HCT116 (cell line): ENCODE results near the gene SCG3. TPM values are rescaled to one million over a fixed set of nuclear protein-coding genes. Genes with fewer than 3 reads are reported as not detected.

ENCODE experiments used
- ATAC-seq: fragments of 200-7000 bp; cut with Tn5 transposase; 2 replicates; pipeline ENCODE4 v1.9.1; 2020; ENCODE audit warnings: mild to moderate bottlenecking, moderate library complexity
- BruUV-seq: library from RNA; stranded (reverse); fragments of 400-500 nt; replicated peaks from 2 replicates; lab custom pipeline; 2021; lab: Mats Ljungman, UMichigan
- CTCF ChIA-PET: fragments of 300-600 bp; sonication (Branson Sonifier 250); formaldehyde crosslinking; loops from one replicate; lab custom pipeline; 2021; ENCODE audit warnings: antibody characterized with exemption; lab: Charles Lee
- POLR2A ChIA-PET: fragments of 300-600, 350-600 bp; sonication (Branson Sonifier 250); formaldehyde crosslinking; loops from one replicate; lab custom pipeline; 2021; ENCODE audit warnings: antibody characterized with exemption; lab: Charles Lee
- RAD21 ChIA-PET, 2 experiments: fragments of 300-600 bp; sonication (Branson Sonifier 250); formaldehyde crosslinking; loops; one replicate each; lab custom pipeline; 2023; ENCODE audit warnings: low total read pairs in 2 of 2; ENCODE audit not compliant: uncharacterized antibody in 2 of 2, unreplicated experiment in 2 of 2, low non-redundant PET in 1 of 2; lab: Charles Lee
- DNase-seq: peaks from one replicate; pipeline ENCODE4 v3.0.0-alpha.2; 2010; ENCODE audit warnings: low read depth, low spot score
- H2AFZ ChIP-seq: fragments of 200-600 bp; shearing (Covaris generic), sonication (generic); 2 replicates; pipeline ENCODE4 v1.6.1; 2017; ENCODE audit warnings: low read depth, mixed run types, mixed read lengths, antibody characterized with exemption, low read length; ENCODE audit not compliant: poor library complexity, severe bottlenecking
- H3K27ac ChIP-seq: 2 replicates; pipeline ENCODE4 v1.5.1; 2012; ENCODE audit warnings: low read depth, low read length
- H3K27me3 ChIP-seq: fragments of 200-600 bp; sonication (generic); 2 replicates; pipeline ENCODE4 v1.6.1; 2016; ENCODE audit warnings: mixed run types, low read length, mixed read lengths; ENCODE audit not compliant: insufficient read depth
- H3K36me3 ChIP-seq, 2 experiments: fragments of 200-500 bp in 1 of 2; fragments of 200-600 bp in 1 of 2; sonication (Bioruptor generic) in 1 of 2; sonication (generic) in 1 of 2; 2 replicates each; pipeline versions ENCODE4 v1.5.1 to v1.6.1; 2014 to 2016; ENCODE audit warnings: low read length in 2 of 2, inconsistent platforms in 1 of 2, mixed read lengths in 1 of 2, mixed run types in 1 of 2; ENCODE audit not compliant: insufficient read depth in 2 of 2, control insufficient read depth in 1 of 2
- H3K4me1 ChIP-seq, 2 experiments: fragments of 200-600 bp in 1 of 2; sonication (generic) in 1 of 2; 2 replicates each; pipeline versions ENCODE4 v1.5.1 to v1.6.1; 2012 to 2017; ENCODE audit warnings: low read length in 2 of 2, inconsistent platforms in 1 of 2, mild to moderate bottlenecking in 1 of 2, mixed read lengths in 1 of 2, mixed run types in 1 of 2, moderate library complexity in 1 of 2; ENCODE audit not compliant: insufficient read depth in 2 of 2, control insufficient read depth in 1 of 2
- H3K4me2 ChIP-seq: fragments of 200-600 bp; sonication (generic); 2 replicates; pipeline ENCODE4 v1.6.1; 2017; ENCODE audit warnings: mixed run types, low read length, mixed read lengths
- H3K4me3 ChIP-seq, 2 experiments: fragments of 200-600 bp in 1 of 2; sonication (generic) in 1 of 2; replicated peaks in 1 of 2; 2 replicates each; pipeline ENCODE4 v1.5.1; 2011 to 2016; ENCODE audit warnings: low read length in 2 of 2, control low read depth in 1 of 2, low read depth in 1 of 2, mild to moderate bottlenecking in 1 of 2, mixed read lengths in 1 of 2, mixed run types in 1 of 2
- H3K79me2 ChIP-seq: fragments of 200-600 bp; sonication (generic); 2 replicates; pipeline ENCODE4 v1.6.1; 2017; ENCODE audit warnings: mild to moderate bottlenecking, mixed run types, low read length, moderate library complexity, mixed read lengths; ENCODE audit not compliant: insufficient read depth
- H3K9ac ChIP-seq: fragments of 200-600 bp; sonication (generic); 2 replicates; pipeline ENCODE4 v1.6.1; 2016; ENCODE audit warnings: low read length, mixed read lengths
- H3K9me2 ChIP-seq: fragments of 200-600 bp; sonication (generic), shearing (Covaris generic); 2 replicates; pipeline ENCODE4 v1.6.1; 2017; ENCODE audit warnings: mixed run types, mild to moderate bottlenecking, moderate library complexity; ENCODE audit not compliant: insufficient read depth
- H3K9me3 ChIP-seq, 2 experiments: fragments of 200-500 bp in 1 of 2; fragments of 200-600 bp in 1 of 2; sonication (Bioruptor generic) in 1 of 2; sonication (generic) in 1 of 2; 2 replicates each; pipeline ENCODE4 v1.6.1; 2014 to 2017; ENCODE audit warnings: low read length in 2 of 2, mixed read lengths in 2 of 2, inconsistent platforms in 1 of 2, low read depth in 1 of 2, mild to moderate bottlenecking in 1 of 2, mixed run types in 1 of 2, moderate library complexity in 1 of 2; ENCODE audit not compliant: control insufficient read depth in 1 of 2, insufficient read depth in 1 of 2
- H4K20me1 ChIP-seq: fragments of 200-600 bp; sonication (generic), shearing (Covaris generic); 2 replicates; pipeline ENCODE4 v1.6.1; 2017; ENCODE audit warnings: mixed run types, mild to moderate bottlenecking, moderate library complexity; ENCODE audit not compliant: insufficient read depth
- CTCF ChIP-seq, 3 experiments: fragments of 200-600 bp in 1 of 3; sonication (generic) in 1 of 3; IDR thresholded peaks in 2 of 3; conservative IDR thresholded peaks in 1 of 3; 2 replicates each; pipeline ENCODE4 v1.5.1; 2012 to 2017; ENCODE audit warnings: low read depth in 2 of 3, low read length in 2 of 3, antibody characterized with exemption in 1 of 3, borderline replicate concordance in 1 of 3, control low read depth in 1 of 3, mild to moderate bottlenecking in 1 of 3, mixed read lengths in 1 of 3, mixed run types in 1 of 3, moderate library complexity in 1 of 3; ENCODE audit not compliant: insufficient read depth in 1 of 3
- ELF1 ChIP-seq: IDR thresholded peaks from 2 replicates; pipeline ENCODE4 v1.6.1; 2012; ENCODE audit warnings: low read depth, borderline replicate concordance
- JUND ChIP-seq: IDR thresholded peaks from 2 replicates; pipeline ENCODE4 v1.6.1; 2012
- REST ChIP-seq: IDR thresholded peaks from 2 replicates; pipeline ENCODE4 v1.6.1; 2012; ENCODE audit warnings: low read depth
- TCF7L2 ChIP-seq: IDR thresholded peaks from 2 replicates; pipeline ENCODE4 v1.7.0; 2011; ENCODE audit warnings: borderline replicate concordance, inconsistent platforms; ENCODE audit not compliant: insufficient read depth, insufficient read length; ENCODE audit errors: extremely low read depth
- intact Hi-C: fragments of 100-400 bp; cut with micrococcal nuclease; formaldehyde crosslinking; loops from 2 replicates; pipeline ENCODE4 v1.10.0; 2022
- total RNA-seq: library from RNA; stranded (reverse); gene quantifications from one replicate; pipeline ENCODE4 v1.2.1, GENCODE V29; 2021; ENCODE audit not compliant: unreplicated experiment

Gene SCG3
- total RNA-seq, 1 experiment from 2014 or later, result not detected

GRCh38 chr15:51687565-51687964, 6.3 kb downstream of the SCG3 start:
- no peak for TF ChIP-seq TCF7L2
- TF ChIP-seq JUND, result no peak
- TF ChIP-seq REST, result no peak
- Histone ChIP-seq H3K36me3 (no peaks in the 10 kb centered on the region), H3K79me2 (no peaks in the 10 kb centered on the region), H4K20me1 (no peaks in the 10 kb centered on the region), H3K9me3 (no peaks in the 10 kb centered on the region), H2AFZ (no peak overlapping the region), H3K9ac (no peak overlapping the region), H3K4me1 (no peaks in the 10 kb centered on the region), H3K27me3 (peaks cover 63% of the 10 kb centered on the region), H3K9me2 (no peaks in the 10 kb centered on the region), H3K27ac (no peak overlapping the region), H3K4me2 (no peak overlapping the region), H3K4me3 (no peak overlapping the region)
- ChIA-PET RAD21 (no interaction called here), POLR2A (no interaction called here), CTCF (no interaction called here)
- intact Hi-C loops, result no loop called here
- ATAC-seq (no peak), DNase-seq (no peak)
- BruUV-seq, result no TSS peak

GRCh38 chr15:51688863-51689262, 7.6 kb downstream of the SCG3 start:
- Histone ChIP-seq H3K9me3 (no peaks in the 10 kb centered on the region), H3K4me1 (no peaks in the 10 kb centered on the region)
- peak in 2 of 3 experiments; percentile 17 to 35; a peak in 2 of 6 replicates for TF ChIP-seq CTCF (IDR thresholded peaks at IDR 0.05 in 2 of 3, conservative IDR thresholded peaks at IDR 0.05 in 1 of 3; ENCODE audit: borderline replicate concordance in 1 of 3, insufficient read depth in 1 of 3, low read depth in 2 of 3, low read length in 2 of 3)
- no peak for TF ChIP-seq ELF1
- TF ChIP-seq, all 23 proteins: peak for 1
- no peaks in the 10 kb centered on the region for H3K9me2 ChIP-seq
- no peaks in the 10 kb centered on the region for H3K79me2 ChIP-seq
- H4K20me1 ChIP-seq, result no peaks in the 10 kb centered on the region
- H3K4me2 ChIP-seq, result no peak overlapping the region
- no peak overlapping the region for H2AFZ ChIP-seq
- peak; percentile 60; the same call in 1 of the 2 replicates for ATAC-seq
- ChIA-PET CTCF (interaction anchor here (1.2 kb wide), 1 partner anchor 12 kb away, joined by 4 read pairs; no protein-coding TSS in a partner anchor), RAD21 (no interaction called here), POLR2A (no interaction called here)
- no peak overlapping the region for H3K9ac ChIP-seq
- no peak overlapping the region for H3K27ac ChIP-seq
- no TSS peak for BruUV-seq
- H3K27me3 ChIP-seq, result peaks cover 73% of the 10 kb centered on the region
- no peaks in the 10 kb centered on the region for H3K36me3 ChIP-seq
- intact Hi-C loops, result no loop called here
- no peak for DNase-seq
- H3K4me3 ChIP-seq, result no peak overlapping the region
